ENCODE measurements around the gene CRYBG1. TPM values are rescaled to one million over a fixed set of nuclear protein-coding genes. Genes with fewer than 3 reads are reported as not detected.

CRYBG1 gene
- total RNA-seq, 1 experiment from 2014 or later, result 5.7 TPM

- Histone ChIP-seq H2BK15ac (ENCODE audit: low read depth, low read length) (no peak overlapping the region), H3K4me2 (ENCODE audit: insufficient read depth, insufficient read length, low read length) (no peak overlapping the region), H2BK5ac (ENCODE audit: insufficient read length, low read length) (no peak overlapping the region), H3K56ac (ENCODE audit: insufficient read length, low read depth, low read length) (no peak overlapping the region), H4K91ac (ENCODE audit: insufficient read length, low read depth, low read length) (no peak overlapping the region), H3K9me3 (ENCODE audit: control insufficient read depth, low read depth, low read length) (no peaks in the 10 kb centered on the region), H3T11ph (ENCODE audit: low read length) (no peak overlapping the region), H4K20me1 (ENCODE audit: control insufficient read depth, insufficient read depth, insufficient read length) (no peaks in the 10 kb centered on the region), H2AK5ac (ENCODE audit: insufficient read length, low read length) (no peak overlapping the region), H2AFZ (ENCODE audit: low read length) (no peak overlapping the region), H3K9ac (ENCODE audit: extremely low read depth, insufficient read length, low read length) (no peak overlapping the region), H3K23ac (ENCODE audit: insufficient read length, low read depth, low read length) (no peak overlapping the region), H3K23me2 (ENCODE audit: insufficient read length, low read depth, low read length, poor library complexity, severe bottlenecking) (no peaks in the 10 kb centered on the region), H3K79me1 (ENCODE audit: insufficient read depth, low read depth, low read length, poor library complexity, severe bottlenecking) (no peaks in the 10 kb centered on the region), H3K14ac (ENCODE audit: insufficient read depth, low read length) (no peak overlapping the region), H4K5ac (ENCODE audit: insufficient read length, low read depth, low read length) (no peak overlapping the region), H3K27me3 (ENCODE audit: insufficient read depth, low read length) (no peaks in the 10 kb centered on the region; the same call in 1 of the 2 replicates), H3K18ac (ENCODE audit: insufficient read length, low read depth, low read length) (no peak overlapping the region), H3K27ac (ENCODE audit: insufficient read length, low read depth, low read length) (no peak overlapping the region), H3K4ac (ENCODE audit: low read depth, low read length) (no peak overlapping the region), H3K79me2 (ENCODE audit: insufficient read depth, low read length) (peaks cover 2% of the 10 kb centered on the region; the same call in 1 of the 2 replicates), H2BK12ac (ENCODE audit: insufficient read length, low read depth, low read length) (no peak overlapping the region), H2BK120ac (ENCODE audit: low read depth, low read length, poor library complexity, severe bottlenecking) (no peak overlapping the region), H3K4me1 (ENCODE audit: insufficient read depth, low read length) (no peaks in the 10 kb centered on the region; the same call in 1 of the 2 replicates), H2BK20ac (ENCODE audit: low read depth, low read length, poor library complexity, severe bottlenecking) (no peak overlapping the region), H4K8ac (replicated peaks; ENCODE audit: insufficient read length, low read depth, low read length) (no peak overlapping the region)
- Mint-ChIP-seq H3K36me3 (ENCODE audit: insufficient read depth in 1 of 3, low read depth in 3 of 3) (peaks cover 0 to 2% (median 0%) of the 10 kb centered on the region in 3 experiments; a peak in 1 of 7 replicates), H3K27ac (no peak overlapping the region), H3K4me3 (no peak overlapping the region), H3K27me3 (ENCODE audit: low read depth) (no peaks in the 10 kb centered on the region; the same call in 1 of the 2 replicates), H3K4me1 (peaks cover 5 to 7% of the 10 kb centered on the region in 2 experiments), H3K9me3 (peaks cover 2 to 3% of the 10 kb centered on the region in 2 experiments; a peak in 2 of 5 replicates)
- WGBS (ENCODE audit: extremely low coverage, insufficient read length, low lambda C conversion rate), result no CpG with 5 or more reads among the region's 3 CpGs
- DNase-seq, result no peak
- TF ChIP-seq CTCF (conservative IDR thresholded peaks at IDR 0.05), result no peak
Observed at GRCh38 chr6:106477146-106477545, 116.6 kb downstream of the CRYBG1 start.
